Retina (tissue), 1 donor: ENCODE data around the gene PLA2G2E.
A peak's percentile ranks its signal among the peaks of the same experiment; 100 is the strongest.
"Not testable (repeated sequence)": the region's sequence is repeated elsewhere in the genome, so short reads cannot be mapped to it uniquely, and the experiment has no call there.

Experiments
- DNase-seq: peaks from one replicate; pipeline ENCODE4 v3.0.0-alpha.2; 2016

The PLA2G2E gene, protein sequence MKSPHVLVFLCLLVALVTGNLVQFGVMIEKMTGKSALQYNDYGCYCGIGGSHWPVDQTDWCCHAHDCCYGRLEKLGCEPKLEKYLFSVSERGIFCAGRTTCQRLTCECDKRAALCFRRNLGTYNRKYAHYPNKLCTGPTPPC

DNA sequence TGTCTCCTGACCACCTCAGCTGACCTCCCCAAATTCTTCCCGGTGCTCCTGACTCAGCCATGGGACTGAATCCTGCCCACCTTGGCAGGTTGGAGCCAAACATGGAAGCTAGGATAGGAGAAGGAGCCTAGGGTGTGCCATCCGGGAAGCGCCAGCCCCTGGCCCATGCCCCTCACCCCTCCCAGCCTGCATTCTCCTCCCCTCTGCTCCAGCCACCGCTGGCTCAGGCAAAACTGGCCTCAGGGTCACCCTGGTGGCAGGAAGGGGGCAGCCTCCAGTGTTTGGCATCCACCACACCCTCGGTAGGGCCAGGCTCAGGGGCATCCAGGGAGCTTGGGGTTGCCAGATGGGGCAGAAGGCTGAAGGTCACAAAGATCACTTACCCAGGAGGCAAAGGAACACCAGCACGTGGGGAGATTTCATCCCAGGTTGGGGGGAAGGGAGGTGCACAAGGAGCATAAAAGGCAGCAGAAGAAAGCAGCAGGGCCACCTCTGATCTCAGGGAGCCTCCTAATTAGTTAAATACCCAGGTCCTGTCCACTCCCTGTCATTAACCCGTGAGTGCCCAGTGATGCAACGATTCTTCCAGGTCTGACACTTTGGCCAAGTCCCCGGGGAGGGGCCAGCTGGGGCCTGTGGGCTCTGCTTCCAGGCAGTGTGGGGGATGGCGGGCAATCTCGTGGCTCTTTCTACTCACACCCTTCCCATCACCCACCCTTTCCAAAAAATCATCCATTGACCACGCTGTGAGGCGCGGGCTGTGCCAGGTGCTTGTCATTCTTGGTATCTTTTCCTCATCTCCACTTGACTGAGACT lies at the start of gene PLA2G2E:
Gene PLA2G2E (minus strand): TSS at position 481 of the 816 bp plus-strand sequence. CDS start 58 bp downstream, at position 423.
- no peak for DNase-seq

DNA sequence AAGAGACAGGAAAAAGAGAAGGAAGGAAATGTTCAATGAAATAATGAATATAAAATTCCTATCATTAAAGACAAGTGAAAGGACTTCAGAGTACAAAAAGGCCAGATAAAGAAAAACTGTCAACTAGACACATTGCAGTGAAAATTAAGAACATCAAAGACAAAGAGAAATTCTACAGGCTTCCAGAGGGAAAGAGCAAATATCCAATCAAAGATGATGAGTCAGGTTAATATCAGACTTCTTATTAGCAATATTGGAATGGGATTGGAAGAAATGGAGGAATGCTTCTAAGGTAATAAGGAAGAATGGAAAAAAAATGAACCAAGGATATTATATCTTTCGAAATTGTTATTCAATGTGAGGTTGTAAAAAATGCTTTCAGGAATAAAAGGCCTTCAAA lies 48.2 kb upstream of the PLA2G2E start:
- DNase-seq: no peak

DNA sequence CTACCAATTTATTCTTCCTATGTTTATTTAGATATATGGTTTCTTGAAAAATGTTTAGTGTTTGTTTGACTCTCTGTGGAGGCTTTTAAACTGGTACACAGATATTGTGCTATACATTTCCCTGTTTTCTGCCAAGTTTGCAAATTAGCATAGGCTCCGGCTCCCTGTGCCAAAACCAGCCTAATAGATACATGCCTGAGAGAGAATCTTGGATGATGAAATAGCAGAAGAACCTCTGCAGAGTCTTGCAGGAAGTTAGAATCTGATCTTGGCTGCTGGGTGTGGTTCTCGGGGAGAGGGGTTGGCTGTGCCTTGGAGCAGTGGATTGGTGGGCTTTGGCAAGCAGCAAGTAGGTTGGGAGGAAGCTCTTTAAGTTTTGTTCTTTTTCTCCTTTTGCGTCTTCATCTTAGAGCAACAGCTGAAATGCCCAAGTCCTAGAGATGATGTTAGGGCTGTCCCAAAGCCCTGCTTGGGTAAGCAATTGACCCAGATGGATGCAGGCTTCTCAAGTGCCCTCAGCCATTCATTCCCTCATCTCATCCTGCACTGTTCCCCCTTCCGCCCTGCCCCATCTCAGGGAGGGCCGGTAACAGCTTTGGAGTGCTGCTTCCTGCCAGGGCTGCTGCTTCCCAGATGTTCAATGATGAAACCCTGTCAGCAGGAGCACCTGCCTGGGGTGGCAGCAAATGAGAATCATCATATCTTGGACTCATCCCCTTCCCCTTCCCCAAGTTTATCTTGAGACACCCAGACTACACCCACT lies 46.7 kb upstream of the PLA2G2E start:
- no peak for DNase-seq

DNA sequence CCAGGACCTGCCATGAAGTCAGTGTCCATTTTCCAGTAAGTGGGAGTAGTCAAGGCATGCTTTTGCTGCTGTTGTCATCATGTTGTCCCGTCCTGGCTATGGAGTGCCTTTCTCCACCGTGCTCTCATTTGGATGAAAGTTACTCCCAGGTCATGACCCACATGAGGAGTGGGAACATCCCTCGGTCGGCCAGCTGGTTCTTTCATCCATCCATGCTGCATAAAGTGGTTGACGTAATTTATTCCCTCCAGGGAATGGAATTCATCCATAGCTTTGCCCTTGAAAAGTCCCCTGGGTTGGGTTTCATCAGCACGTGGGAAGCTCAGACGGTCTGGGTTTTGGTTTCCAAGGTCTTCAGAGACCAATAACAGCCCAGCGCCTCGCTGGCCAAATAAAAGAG lies 44.4 kb upstream of the PLA2G2E start:
- DNase-seq: peak; percentile 42

DNA sequence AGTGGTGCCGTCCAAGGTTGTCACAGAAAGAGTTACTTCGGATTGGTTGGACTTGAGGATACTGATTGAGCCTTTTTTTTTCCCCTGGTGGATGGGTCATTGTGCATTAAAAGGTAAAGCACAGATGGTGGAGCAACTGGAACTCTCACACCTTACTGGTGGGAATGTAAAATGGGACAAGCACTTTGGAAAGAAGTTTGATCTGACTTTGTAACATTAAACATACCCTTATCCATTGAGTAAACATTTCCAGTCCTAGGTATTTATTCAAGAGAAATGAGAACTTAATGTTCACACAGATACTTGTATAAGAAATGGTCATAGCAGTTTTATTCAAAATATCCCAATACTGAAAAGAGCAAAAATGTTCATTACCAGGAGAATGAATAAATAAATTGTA lies 41.1 kb upstream of the PLA2G2E start:
- no peak for DNase-seq

DNA sequence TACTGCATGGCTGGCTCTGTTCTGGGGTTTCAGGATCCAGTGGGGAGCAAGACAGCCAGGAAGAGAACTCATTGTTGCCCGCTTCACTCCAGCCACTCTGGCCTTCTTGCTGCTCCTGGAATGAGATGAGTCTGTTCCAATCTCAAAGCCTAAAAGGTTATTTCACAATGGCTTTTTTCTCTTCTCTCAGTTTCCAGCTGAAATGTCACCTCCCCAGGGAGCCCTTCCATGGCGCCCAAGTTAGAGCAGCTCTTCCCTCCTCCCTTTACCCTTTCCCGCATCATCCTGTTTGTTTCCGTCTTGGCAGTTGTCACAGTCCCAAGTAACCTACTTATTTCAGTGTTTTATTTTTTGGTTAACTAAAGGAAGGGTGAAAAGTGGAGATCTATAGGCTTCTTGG lies 40.2 kb upstream of the PLA2G2E start:
- no peak for DNase-seq

DNA sequence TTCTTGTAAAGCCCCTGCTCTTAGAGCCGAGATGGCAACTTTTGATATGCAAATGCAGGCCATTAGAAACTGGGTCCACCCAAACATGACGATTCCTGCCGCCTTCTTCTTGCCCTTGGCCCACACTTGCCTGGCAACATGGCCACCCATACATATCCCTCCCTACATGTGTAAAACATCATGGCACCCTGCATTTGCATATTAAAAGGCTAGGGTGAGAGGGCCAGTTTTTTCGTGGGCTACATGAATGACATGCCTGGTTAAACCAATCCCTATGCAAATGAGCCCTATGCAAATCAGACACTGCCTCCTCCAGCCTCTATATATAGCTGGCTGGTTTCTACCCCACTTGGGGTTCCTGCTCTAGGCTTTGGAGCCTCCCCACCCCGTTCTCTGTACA lies 37.2 kb upstream of the PLA2G2E start:
- no peak for DNase-seq

DNA sequence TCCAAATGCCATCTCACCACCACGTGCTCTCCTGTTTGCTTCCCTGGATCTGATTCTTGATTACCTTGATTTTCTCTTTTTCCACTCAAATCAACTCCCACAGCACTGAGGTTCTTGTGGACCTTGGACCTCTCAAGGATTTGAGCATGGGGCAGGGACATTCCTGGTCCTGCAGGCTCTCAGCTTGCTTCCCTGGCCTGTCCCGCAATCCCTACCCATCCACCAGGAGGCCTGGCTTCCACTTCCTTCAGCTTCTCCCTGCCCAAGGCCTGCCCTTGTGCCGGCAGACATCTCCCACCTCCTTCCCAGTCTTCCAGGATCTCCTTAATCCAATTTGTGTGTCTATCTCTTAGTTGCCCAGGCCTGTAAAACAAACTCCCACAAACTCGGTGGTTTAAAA lies 34.4 kb upstream of the PLA2G2E start:
- DNase-seq: no peak

DNA sequence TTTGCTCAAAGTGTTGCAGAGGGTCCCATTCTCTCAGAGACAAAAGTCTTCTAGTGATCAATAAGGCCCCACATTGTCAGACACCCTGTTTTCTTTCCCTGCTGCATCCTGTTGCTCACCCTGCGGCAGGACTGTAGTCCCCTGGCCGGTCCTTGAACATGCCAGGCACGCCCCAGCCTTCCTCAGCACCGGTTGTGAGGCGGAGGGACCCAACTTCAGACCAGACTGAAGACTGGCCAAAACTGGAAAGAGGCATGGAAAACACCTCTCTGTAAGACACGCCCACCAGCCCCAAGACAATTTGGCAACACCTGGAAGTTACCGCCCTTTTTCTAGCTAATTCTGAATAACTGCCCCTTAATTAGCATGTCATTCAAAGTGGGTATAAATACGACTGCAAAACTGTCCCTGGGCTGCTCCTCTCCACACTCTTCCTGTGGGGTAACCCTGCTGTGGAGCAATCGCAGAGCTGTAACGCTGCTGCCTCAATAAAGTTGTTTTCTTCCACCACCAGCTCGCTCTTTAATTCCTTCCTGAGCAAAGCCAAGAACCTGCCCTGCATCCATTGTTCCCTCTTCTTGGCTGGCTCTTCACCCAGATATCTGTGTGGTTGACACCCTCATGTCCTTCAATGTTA lies 32.2 kb upstream of the PLA2G2E start:
- DNase-seq: no peak

DNA sequence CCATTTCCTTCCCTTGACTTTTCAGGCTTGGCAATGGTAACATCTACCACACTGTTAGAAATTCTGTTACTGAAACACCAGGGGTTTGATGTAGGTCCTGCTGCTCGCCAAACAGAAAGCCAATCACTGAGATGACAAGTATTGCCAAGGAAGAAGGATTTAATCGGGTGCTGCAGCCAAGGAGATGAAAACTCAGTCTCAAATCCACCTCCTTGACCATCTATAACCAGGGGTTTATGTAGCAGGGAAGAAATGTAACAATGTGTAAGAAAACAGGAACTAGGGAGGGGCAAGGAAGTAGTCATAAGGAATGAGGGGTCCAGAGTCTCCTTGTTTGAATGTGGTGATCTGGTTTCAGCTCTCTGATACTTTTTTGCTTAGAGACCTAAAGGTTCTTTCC lies 30.6 kb upstream of the PLA2G2E start:
- DNase-seq: no peak

DNA sequence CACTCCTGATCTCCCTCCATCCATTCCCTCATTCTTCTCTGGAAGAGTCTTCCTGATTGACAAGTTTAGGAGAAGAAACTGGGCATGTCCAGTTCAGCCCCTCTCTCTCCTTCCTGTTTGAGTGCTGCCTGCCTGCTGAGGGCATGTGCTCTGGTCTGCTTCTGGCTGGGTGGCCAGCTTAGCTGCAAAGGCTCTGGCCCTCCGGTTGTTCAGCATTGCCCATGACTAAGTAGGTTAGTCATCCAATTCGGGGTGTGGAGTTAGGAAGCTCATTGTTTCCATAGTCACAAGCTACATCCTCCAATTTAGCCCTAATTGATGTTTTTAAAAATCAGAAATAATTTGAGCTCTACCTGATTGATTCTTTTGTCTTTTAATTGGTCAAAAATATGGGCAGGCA lies 25.6 kb upstream of the PLA2G2E start:
- no peak for DNase-seq

DNA sequence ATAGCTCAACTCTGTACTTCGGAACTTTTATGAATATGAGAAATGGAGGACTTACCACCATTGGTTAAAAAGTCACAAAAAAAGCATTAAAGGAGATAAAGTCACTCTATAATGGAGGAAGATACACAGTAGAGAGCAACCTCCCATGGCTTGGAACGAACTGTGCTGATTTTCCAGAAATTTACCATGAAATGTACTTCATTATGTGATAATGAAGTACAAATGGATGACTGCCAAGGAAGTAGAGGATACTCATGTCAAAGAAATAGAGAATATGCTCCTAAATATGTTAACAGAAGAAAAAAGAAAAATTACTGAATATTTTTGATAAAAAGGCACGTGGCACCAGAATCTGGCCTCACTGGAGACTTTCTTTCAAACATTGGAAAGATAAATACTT lies 23.6 kb upstream of the PLA2G2E start:
- DNase-seq: no peak

DNA sequence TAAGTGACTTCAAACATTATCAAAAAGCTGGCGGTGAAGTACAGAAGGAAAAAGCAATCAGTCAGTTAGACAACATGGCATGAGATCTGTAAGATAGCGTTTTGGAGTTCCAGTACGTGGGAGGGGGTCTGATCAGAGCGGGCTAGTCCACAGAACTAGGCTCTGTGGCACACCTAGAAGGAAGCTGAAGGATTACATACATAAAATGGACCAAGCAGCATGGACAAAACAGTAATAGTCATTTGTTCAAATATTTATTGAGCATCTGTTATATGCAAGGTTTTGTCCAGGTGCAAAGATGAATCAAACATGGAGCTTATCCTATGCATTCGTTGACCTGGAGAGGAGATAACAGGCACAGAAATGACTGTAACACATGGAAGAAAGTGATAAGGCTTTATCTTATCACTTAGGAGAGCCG lies 22.9 kb upstream of the PLA2G2E start:
- no peak for DNase-seq

DNA sequence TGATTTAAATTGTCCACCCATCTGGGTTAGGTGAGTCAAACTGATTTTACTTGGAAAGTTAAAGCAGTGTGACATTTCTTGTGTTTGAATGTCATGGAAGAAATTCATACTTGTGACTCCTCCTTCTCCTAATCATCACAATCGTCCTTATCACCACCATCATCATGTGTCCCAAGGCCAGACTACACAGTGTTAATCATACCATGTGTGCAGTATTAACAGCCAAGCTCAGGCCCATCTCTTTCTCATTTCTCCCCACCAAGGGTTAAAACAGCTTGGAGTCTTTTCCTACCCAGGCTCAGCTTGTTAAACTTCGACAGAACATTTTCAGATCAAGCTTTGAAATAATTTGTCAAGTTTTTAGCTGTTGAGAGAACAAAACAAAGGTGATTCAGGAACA lies 22.5 kb upstream of the PLA2G2E start:
- no peak for DNase-seq

DNA sequence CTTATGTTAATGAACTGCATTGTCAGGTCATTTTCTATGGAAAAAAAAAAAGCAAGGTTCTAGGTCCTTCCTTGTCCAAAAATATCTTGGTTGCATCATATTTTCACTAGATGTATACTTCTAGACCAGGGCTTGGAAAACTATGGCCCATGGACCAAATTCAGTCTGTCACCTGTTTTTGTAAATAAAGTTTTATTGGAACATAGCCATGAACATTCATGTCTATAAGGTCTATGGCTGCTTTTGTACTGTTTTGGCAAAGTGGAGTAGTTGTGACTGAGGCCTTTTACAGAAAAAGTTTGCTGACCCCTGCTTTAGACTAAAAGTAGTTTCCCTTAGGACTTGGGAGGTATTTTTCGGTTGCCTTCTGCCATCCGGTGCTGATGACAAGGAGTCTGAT lies 19.2 kb upstream of the PLA2G2E start:
- no peak for DNase-seq

DNA sequence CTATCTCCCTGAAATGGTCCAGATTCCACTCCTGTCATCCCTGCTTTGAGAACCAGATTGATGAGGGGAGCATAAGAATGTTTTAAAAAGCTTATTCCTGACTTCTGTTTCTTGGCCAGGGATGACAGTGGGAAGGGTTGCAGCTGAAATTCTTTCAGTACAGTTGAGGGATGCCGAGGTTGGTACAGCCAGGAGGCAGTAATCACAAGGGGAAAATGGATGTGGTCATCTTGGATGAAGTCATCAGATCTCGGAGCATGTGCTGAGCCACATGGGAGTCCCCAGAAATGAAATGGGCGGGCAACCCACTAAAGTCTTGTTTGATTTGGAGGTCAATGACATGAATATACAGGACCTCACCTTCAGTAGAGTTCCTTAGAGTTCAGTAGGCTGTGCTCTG lies 18.7 kb upstream of the PLA2G2E start:
- DNase-seq: no peak

DNA sequence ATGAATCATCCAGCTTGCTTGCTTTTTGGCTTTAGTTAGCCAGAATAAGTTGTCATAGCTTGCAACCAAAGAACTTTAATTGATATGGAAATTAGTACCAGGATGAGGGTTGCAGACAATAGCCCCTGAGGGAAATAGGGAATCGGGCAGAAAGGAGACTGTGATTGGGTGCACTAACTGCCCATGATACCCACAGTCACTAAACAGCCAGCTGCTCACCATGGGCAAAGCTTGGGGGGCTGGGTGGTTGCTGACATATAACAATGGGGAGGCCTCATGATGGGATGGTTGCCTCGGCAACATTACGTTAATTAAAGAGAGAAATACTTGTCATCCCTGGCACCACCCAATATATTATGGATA lies 17.8 kb upstream of the PLA2G2E start:
- DNase-seq: no peak

DNA sequence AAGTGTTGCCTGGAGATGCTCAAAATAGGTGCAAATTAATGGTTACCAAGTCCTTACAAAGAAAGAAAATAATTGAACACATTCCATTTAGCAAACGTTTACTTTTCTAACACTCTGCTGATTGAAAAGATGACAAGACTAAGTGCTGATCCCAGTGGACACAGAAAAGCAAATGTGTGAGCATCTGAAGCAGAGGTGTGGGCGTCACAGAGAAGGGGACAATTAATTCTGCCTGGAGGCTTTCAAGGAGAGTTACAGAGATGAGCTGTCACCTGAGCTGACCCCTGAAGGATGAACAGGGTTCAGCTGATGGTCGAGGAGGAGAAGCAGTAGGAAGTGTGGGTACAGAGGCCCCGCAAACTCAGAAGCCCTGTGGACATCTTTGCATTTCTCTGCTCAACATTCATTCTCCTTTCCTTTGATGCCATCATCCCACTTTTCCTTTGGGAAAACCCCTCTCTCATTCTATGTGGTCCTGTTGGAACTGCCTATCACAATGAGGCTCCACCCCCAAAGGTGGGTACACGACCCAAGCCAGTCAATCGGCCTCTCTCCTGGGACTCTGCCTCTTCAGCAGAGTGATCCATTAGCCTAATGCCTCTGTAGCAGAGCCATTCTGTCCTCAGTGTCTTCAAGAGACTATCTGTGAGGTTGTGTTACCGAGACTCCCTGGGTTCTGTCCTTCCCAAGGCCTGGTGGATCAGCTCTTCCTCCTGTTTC lies 17.2 kb upstream of the PLA2G2E start:
- no peak for DNase-seq

DNA sequence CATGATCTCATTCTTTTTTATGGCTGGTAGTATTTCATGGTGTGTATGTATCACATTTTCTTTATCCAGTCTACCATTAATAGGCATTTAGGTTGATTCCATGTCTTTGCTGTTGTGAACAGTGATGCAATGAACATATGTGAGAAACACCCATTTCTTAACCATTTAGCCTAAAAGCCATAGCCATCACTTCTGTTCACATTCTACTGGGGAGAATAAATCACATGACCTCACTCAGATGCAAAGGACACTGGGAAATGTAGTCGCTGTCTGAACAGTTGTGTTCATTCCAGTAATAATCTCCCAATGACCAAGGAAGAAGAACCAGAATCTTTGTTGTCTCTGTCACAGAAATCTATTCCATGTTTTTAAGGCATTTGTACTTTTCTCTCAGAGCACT lies 15.1 kb upstream of the PLA2G2E start:
- no peak for DNase-seq

DNA sequence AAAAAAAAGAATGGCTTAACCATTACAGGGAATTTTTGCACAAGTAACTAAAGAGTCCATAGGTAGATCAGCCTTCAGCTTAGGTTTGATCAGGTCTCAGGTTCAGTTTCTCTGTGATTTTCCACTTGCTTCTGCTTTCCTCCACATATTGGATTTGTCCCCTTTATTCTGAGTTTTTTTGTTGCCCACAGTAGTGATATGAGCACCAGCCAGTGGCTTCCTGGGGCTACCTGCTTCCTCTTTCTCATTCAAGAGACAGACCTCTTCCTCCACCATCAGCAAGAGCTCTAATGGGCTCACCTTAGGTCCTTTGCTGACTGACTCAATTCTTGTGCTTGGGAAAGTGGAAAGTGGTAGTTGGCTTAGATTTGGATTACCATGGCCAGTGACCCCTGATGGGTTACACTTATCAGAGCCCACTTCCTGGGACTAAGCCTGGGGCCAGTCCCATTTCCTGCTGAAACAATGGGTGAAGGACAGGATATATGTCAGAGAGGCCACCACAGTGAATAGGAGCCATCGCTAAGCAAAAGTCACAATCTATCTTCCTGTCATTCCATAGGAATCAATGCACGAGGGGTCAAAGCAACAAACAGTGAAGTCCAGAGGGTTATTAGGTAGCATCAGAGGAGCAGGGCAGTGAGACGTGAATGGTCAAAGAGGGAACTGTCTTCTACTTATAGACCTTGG lies 12.8 kb upstream of the PLA2G2E start:
- no peak for DNase-seq

DNA sequence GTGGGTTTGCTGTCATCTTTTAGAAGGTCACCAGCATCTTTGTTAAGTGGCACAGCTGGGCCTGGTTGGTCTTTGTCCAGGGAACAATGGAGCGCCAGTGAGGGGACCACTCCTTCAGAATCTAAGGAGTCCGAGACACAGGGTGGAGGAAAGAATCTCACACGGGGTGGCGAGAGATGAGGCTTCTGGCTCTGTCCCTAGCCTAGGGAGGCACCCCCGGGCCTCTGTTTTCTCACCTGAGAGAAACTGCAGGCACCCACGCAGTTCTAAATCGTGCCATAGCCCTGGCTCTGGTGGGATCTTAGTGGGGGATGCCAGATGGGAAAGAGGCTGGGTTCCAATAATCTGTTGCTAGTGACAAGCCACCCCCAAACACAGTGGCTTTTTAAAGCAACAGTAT lies 10.9 kb upstream of the PLA2G2E start:
- no peak for DNase-seq

DNA sequence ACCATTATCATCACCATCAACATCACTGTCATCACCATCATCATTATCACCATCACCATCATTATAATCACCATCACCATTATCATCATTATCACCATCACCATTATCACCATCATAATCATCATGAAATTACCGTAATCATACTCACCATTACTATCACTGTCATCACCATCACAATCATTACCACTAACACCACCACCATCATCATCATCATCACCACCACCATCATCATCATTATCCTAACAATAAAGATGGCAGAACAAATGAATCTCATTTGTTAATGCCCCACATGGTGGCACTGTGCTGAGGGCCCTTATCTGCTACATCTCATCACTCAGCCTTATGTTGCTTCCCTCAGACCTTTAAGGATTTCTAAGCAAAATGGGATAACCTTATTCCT lies 9.4 kb upstream of the PLA2G2E start:
- no peak for DNase-seq

DNA sequence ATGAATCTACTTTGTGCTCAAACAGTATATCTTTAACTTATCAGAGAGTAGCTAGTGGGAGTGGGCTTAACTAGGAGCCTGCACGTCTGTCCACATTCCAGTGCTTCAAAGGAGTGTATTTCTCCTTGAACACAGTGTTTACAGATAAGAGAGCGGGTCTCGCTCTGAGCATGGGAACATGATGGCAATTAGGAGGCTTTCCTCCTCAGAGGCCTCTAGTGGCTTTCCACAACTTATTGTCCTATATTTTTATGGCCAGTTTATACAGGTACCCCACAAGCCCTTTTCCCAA lies 3.7 kb upstream of the PLA2G2E start:
- not testable (repeated sequence) for DNase-seq
